ENCODE data around the gene FAM83G. TPM values are rescaled to one million over a fixed set of nuclear protein-coding genes. Genes with fewer than 3 reads are reported as not detected.

Gene FAM83G
- polyA plus RNA-seq, 1 of the 3 experiments (the other 2 are of a cell fraction): 6.5 TPM

DNA sequence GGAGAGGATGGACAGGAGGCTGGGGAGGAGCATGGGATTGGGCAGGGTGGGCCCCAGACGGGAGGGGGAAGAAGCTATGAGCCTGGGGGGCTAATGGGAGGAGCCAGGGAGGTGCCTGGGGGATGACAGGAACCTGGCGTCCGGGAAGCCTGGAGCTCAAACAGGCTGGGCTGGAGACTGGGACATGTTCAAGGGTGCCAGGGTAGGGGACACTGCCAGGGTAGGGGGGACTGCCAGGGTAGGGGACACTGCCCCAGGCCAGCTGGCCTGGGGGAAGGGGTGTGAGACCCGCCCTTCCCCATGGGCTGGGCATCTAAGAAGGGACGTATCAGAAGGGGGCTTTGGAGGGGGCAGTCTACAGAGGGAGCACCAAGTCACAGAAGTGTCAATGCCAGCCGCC, 7.0 kb upstream of the FAM83G start (continued):
- TF ChIP-seq, protein P1, sequence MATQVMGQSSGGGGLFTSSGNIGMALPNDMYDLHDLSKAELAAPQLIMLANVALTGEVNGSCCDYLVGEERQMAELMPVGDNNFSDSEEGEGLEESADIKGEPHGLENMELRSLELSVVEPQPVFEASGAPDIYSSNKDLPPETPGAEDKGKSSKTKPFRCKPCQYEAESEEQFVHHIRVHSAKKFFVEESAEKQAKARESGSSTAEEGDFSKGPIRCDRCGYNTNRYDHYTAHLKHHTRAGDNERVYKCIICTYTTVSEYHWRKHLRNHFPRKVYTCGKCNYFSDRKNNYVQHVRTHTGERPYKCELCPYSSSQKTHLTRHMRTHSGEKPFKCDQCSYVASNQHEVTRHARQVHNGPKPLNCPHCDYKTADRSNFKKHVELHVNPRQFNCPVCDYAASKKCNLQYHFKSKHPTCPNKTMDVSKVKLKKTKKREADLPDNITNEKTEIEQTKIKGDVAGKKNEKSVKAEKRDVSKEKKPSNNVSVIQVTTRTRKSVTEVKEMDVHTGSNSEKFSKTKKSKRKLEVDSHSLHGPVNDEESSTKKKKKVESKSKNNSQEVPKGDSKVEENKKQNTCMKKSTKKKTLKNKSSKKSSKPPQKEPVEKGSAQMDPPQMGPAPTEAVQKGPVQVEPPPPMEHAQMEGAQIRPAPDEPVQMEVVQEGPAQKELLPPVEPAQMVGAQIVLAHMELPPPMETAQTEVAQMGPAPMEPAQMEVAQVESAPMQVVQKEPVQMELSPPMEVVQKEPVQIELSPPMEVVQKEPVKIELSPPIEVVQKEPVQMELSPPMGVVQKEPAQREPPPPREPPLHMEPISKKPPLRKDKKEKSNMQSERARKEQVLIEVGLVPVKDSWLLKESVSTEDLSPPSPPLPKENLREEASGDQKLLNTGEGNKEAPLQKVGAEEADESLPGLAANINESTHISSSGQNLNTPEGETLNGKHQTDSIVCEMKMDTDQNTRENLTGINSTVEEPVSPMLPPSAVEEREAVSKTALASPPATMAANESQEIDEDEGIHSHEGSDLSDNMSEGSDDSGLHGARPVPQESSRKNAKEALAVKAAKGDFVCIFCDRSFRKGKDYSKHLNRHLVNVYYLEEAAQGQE (IDR thresholded peaks at IDR 0.05; ENCODE audit: low read depth, low read length): no peak
- TF ChIP-seq FOXJ3 (CRISPR knock-in tag; IDR thresholded peaks at IDR 0.05): no peak
- no peak for TF ChIP-seq MXI1 (IDR thresholded peaks at IDR 0.05; ENCODE audit: low read depth, low read length)
- TF ChIP-seq SMC3 (IDR thresholded peaks at IDR 0.05; ENCODE audit: low read depth, low read length): no peak
- TF ChIP-seq, protein P2, sequence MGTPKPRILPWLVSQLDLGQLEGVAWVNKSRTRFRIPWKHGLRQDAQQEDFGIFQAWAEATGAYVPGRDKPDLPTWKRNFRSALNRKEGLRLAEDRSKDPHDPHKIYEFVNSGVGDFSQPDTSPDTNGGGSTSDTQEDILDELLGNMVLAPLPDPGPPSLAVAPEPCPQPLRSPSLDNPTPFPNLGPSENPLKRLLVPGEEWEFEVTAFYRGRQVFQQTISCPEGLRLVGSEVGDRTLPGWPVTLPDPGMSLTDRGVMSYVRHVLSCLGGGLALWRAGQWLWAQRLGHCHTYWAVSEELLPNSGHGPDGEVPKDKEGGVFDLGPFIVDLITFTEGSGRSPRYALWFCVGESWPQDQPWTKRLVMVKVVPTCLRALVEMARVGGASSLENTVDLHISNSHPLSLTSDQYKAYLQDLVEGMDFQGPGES (IDR thresholded peaks at IDR 0.05; ENCODE audit: low read depth, low read length): no peak
- no peak for TF ChIP-seq FOXM1 (IDR thresholded peaks at IDR 0.05; ENCODE audit: low read depth)
- TF ChIP-seq CHD2 (IDR thresholded peaks at IDR 0.05; ENCODE audit: low read length, partially characterized antibody): no peak
- TF ChIP-seq SIN3A (IDR thresholded peaks at IDR 0.05; ENCODE audit: borderline replicate concordance, low read depth, low read length): no peak
- TF ChIP-seq MEF2A (IDR thresholded peaks at IDR 0.05; ENCODE audit: borderline replicate concordance, low read depth): no peak
- no peak for TF ChIP-seq TAF1 (IDR thresholded peaks at IDR 0.05; ENCODE audit: borderline replicate concordance, low read depth, low read length)
- TF ChIP-seq NRF1 (IDR thresholded peaks at IDR 0.05; ENCODE audit: low read depth, low read length): no peak
- TF ChIP-seq GATA2 (CRISPR knock-in tag; IDR thresholded peaks at IDR 0.05): no peak

DNA sequence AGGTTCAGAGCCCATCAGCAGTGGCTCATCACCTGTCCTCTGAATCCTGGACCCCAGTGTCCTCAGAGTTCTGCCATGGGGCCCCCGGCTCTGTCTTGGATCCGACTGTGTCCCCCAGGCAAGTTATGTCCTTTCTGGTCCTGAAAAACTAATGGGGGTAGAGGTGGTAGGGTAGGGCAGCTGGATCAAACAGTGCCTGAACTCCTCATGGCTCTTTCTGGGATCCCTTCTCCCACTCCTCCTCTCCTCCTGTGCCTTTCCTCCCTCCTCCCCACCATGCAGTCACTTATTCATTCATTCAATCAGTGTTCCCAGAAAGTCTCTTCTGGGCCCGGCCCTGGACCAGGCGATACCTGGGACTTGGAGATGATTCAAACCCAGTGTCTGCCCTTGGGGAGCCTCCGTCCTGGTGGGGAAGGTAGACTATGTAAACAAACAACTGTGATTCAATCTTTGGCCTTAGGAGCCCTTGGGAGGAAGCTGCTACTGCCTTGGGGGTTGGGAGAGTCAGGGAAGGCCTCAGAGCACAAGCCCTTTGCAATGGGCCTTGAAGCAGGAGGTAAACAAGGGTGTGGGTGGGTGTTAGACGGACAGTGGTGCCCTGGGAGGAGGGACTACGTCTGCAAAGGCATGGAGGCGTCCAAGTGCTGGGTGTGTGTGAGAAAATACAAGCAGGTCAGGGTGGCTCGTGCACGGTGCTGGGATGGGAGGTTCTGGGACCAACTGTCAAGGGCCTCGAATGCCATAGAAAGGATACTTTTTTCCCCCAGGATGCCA, 6.4 kb upstream of the FAM83G start:
- no peaks in the 10 kb centered on the region for H3K4me1 ChIP-seq (ENCODE audit: control insufficient read depth in 1 of 2, insufficient read depth in 2 of 2, low read depth in 1 of 2, low read length in 1 of 2)
- no peak for DNase-seq
- no peaks in the 10 kb centered on the region for H3K27me3 ChIP-seq (ENCODE audit: insufficient read depth)
- H3K9me2 ChIP-seq: no peaks in the 10 kb centered on the region
- H3K4me2 ChIP-seq: no peak overlapping the region
- no peaks in the 10 kb centered on the region for H3K9me3 ChIP-seq
- ChIA-PET CTCF (interaction anchor here (0.8 to 1.9 kb wide), 2 partner anchors 50 to 58 kb away, joined by 3 to 5 read pairs; no protein-coding TSS in a partner anchor), POLR2A (no interaction called here)
- no peak overlapping the region for H3K27ac ChIP-seq (ENCODE audit: low read depth in 2 of 2, low read length in 1 of 2)
- H3F3A ChIP-seq (replicated peaks; ENCODE audit: insufficient read depth): peaks cover 15% of the 10 kb centered on the region
- no peaks in the 10 kb centered on the region for H4K20me1 ChIP-seq (ENCODE audit: insufficient read depth)
- H3K36me3 ChIP-seq (replicated peaks in 1 of 2; ENCODE audit: control insufficient read depth in 1 of 2, insufficient read depth in 2 of 2, low read length in 1 of 2): no peaks in the 10 kb centered on the region
- H3K79me2 ChIP-seq (ENCODE audit: insufficient read depth): no peaks in the 10 kb centered on the region
- WGBS (ENCODE audit: low lambda C conversion rate): 56% methylated on average over 9 of the region's 11 CpGs
- no peak overlapping the region for H3K9ac ChIP-seq
- H2AFZ ChIP-seq (ENCODE audit: low read depth): no peak overlapping the region
- H3K4me3 ChIP-seq (ENCODE audit: low read depth in 2 of 2, low read length in 1 of 2): no peak overlapping the region
- TF ChIP-seq MXI1 (IDR thresholded peaks at IDR 0.05; ENCODE audit: low read depth, low read length) (no peak), SIN3A (IDR thresholded peaks at IDR 0.05; ENCODE audit: borderline replicate concordance, low read depth, low read length) (no peak), GATA2 (CRISPR knock-in tag; IDR thresholded peaks at IDR 0.05) (no peak), EZH2phosphoT487 (IDR thresholded peaks at IDR 0.05; ENCODE audit: borderline replicate concordance, low read depth) (no peak), FOXJ3 (CRISPR knock-in tag; IDR thresholded peaks at IDR 0.05) (no peak), CHD2 (IDR thresholded peaks at IDR 0.05; ENCODE audit: low read length, partially characterized antibody) (no peak), RAD21 (IDR thresholded peaks at IDR 0.05; ENCODE audit: low read length) (no peak), YY1 (IDR thresholded peaks at IDR 0.05; ENCODE audit: low read depth) (no peak), RFX5 (IDR thresholded peaks at IDR 0.05; ENCODE audit: low read length) (no peak), SMC3 (IDR thresholded peaks at IDR 0.05; ENCODE audit: low read depth, low read length) (no peak), FOXM1 (IDR thresholded peaks at IDR 0.05; ENCODE audit: low read depth) (no peak), MEF2A (IDR thresholded peaks at IDR 0.05; ENCODE audit: borderline replicate concordance, low read depth) (no peak), FOSL2 (IDR thresholded peaks at IDR 0.05; ENCODE audit: borderline replicate concordance, low read depth) (no peak), JUND (IDR thresholded peaks at IDR 0.05) (no peak), RCOR1 (IDR thresholded peaks at IDR 0.05; ENCODE audit: low read length) (no peak), GABPA (IDR thresholded peaks at IDR 0.05; ENCODE audit: low read depth) (no peak)
- TF ChIP-seq, protein P3, sequence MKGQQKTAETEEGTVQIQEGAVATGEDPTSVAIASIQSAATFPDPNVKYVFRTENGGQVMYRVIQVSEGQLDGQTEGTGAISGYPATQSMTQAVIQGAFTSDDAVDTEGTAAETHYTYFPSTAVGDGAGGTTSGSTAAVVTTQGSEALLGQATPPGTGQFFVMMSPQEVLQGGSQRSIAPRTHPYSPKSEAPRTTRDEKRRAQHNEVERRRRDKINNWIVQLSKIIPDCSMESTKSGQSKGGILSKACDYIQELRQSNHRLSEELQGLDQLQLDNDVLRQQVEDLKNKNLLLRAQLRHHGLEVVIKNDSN (IDR thresholded peaks at IDR 0.05; ENCODE audit: borderline replicate concordance, low read depth): no peak
- TF ChIP-seq, protein P4, sequence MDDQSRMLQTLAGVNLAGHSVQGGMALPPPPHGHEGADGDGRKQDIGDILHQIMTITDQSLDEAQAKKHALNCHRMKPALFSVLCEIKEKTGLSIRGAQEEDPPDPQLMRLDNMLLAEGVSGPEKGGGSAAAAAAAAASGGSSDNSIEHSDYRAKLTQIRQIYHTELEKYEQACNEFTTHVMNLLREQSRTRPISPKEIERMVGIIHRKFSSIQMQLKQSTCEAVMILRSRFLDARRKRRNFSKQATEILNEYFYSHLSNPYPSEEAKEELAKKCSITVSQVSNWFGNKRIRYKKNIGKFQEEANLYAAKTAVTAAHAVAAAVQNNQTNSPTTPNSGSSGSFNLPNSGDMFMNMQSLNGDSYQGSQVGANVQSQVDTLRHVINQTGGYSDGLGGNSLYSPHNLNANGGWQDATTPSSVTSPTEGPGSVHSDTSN (IDR thresholded peaks at IDR 0.05): no peak
- TF ChIP-seq, protein P2 (IDR thresholded peaks at IDR 0.05; ENCODE audit: low read depth, low read length): no peak

Data from SK-N-SH (cell line).